ENCODE measurements around the gene SGMS2.

The SGMS2 gene

DNA sequence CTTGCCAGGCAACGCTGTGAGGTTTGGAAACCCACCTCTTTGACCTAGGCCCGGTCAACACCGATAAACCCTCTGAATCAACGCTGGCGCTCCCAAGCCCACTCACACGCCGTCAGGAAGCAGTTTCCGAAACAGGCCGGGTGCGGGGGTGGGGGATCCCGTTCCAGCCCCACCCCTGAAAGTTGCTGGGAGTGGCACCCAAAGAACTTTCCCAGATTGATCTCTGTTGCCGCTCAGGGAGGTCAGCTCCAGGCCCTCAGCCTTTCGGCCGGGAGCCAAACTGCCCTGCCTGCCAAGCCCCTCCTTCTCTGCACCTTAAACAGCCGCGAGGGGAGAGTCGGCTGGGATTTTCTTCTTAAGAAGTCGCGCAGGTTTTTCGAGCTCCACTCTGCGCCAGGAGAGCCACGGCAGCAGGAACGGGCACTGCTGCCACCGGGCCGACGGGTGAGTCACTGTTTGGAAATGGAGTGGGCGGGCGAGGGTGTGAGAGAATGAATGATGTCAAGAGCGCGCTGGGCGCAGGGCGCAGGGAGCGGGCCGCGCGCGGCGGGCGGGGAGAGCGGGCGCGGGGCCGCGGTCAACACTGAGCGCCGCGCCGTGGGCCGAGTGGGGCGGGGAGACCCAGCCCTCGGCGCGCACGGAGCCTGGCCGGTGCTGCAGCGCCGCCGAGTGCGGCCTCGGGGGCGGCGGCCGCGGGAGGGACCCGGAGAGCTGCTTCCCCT lies at the start of gene SGMS2:
Gene SGMS2, plus strand, starts transcription at position 583 of the 722 bp plus-strand sequence. CDS start 70,622 bp downstream, outside the sequence.
- peak; percentile 95 for DNase-seq (ENCODE audit: low spot score)

GRCh38 chr4:107777890-107778289 lies 46.8 kb upstream of the SGMS2 start:
- DNase-seq (ENCODE audit: low spot score): no peak

GRCh38 chr4:107778784-107779530 lies 45.8 kb upstream of the SGMS2 start:
- DNase-seq (ENCODE audit: low spot score): no peak

DNA sequence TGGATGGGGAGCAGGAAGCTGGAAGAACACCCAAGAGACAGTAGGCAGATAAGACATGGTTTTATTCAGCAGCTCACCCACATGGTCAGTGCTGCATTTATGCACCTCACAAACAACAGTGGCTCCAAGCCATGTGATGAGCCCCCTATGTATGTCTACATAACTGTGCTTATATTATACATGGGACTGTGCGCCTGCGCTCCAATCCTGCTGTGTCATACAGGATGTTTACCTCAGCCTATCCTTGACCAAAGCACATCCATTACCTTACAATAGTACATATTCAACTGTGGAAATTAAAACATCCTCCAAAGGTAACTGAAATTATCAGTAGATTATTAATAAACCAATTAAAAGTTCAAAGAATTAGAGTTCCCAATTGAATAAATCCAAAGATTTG lies 44.1 kb upstream of the SGMS2 start:
- DNase-seq (ENCODE audit: low spot score): no peak

- no peak for DNase-seq (ENCODE audit: low spot score)
Observed at GRCh38 chr4:107791902-107792301, 32.8 kb upstream of the SGMS2 start.

DNA sequence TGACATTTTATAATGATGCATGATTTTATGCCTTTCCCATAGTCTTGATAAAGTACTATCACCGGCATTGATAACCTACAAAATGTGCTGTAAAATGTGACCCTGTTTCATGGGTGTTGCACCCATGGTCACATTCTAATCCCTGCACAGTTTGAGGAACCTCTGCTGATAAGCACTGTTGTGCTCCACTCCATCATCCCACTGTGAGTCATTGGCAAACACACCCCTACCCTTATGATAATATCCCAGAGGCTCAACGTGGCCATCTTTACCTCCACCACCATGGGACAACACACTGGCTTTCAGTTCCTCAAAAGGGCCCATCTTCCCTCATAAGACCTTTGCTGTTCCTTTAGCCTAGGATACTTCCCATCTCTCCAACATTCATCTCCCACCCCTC lies 32.0 kb upstream of the SGMS2 start:
- no peak for DNase-seq (ENCODE audit: low spot score)

DNA sequence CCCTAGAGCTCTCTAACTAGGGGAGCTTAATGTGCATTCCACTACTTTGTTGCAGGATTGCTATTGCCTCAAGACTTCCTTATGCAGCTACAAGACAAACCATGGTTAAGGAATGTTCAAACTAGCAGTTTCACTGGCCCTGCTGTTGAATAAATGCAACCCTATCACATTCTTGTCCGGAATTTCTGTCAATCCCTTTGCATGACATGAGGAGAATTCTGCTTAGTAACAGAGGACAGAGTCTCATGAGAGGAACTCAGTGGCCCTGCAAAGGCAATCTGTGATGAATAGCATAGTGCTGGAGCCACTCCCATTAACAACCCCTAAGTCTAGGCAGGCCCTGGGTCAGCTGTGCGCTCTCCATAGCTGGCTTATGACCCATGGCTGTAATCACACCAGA lies 30.7 kb upstream of the SGMS2 start:
- DNase-seq (ENCODE audit: low spot score): no peak

DNA sequence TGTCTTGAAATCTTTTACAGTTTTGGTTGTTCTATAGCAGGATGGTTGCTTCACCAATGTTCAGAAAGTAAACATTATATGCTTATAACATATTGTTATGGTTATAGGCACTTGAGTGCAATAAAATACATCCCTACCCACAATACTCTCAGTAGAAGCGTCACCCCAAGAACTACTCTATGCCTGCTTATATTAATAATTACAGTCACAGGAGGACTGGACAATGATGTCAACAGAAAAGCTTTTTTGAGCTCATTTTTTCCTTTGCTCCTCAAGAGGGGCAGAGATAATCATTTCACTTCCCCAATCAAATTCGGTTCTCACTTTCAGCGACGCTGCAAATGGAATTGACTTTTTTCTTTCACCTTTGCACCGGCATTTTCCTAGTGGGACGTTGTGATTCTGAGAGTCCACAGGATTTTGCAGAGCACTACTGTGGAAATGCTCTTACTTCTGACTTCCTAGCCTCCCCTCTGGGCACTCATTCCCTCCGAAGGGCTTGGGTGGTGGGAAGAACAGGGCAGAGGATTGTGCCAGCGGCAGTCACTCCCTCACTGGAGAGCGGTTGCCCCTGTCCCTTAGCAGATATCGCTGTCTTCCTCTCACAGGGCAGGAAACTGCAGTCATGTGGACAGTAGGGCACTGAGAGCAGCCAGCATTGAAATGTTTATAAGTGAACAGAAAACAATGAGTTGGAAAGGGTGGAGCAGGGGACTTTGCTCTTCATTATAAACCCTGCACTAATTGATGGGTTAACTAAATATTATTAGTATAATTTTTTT lies 24.9 kb upstream of the SGMS2 start:
- no peak for DNase-seq (ENCODE audit: low spot score)

- no peak for DNase-seq (ENCODE audit: low spot score)
Observed at GRCh38 chr4:107800706-107801105, 24.0 kb upstream of the SGMS2 start.

DNA sequence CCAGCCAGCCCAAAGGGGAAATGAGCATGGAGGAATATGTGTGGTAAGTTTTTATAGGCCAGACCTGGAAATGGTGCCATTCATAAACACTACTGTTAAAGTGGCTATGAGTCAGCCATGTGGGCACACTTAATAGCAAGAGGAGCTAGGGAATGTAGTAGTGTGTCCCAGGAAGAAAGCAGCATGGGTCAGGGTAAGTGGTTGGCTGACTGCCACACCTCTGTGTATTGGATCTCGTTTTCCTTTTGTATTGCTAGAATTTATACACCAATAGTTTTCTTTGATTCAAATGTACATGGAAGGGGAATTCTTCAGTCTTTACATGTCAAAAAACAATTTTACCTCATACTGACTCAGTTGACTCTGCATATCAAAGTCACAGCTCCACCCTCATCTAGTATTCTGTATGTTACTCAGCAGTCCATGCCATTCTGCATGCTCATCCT lies 22.9 kb upstream of the SGMS2 start:
- peak; percentile 14 for DNase-seq (ENCODE audit: low spot score)

DNA sequence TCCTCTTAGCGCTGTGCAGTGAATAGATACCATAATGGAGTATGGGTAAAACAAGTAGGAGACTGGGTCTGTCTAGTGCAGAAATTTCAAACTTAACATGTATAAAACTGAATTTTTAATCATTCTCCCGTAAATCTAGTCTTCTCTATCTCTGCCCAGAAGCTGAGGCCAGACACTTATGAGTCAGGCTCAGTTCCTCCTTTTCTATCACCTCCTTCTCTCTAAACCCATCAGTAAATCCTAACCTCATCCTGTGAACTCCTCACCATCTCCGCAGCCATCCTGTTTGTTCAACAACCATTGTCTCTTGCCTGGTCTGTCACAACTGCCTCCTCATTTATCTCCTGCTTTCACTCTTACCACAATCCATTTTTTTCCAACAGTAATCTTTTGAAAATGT lies 19.8 kb upstream of the SGMS2 start:
- no peak for DNase-seq (ENCODE audit: low spot score)

GRCh38 chr4:107806196-107806595 lies 18.5 kb upstream of the SGMS2 start:
- no peak for DNase-seq (ENCODE audit: low spot score)

- DNase-seq (ENCODE audit: low spot score): no peak
Observed at GRCh38 chr4:107808572-107808971, 16.2 kb upstream of the SGMS2 start.

DNA sequence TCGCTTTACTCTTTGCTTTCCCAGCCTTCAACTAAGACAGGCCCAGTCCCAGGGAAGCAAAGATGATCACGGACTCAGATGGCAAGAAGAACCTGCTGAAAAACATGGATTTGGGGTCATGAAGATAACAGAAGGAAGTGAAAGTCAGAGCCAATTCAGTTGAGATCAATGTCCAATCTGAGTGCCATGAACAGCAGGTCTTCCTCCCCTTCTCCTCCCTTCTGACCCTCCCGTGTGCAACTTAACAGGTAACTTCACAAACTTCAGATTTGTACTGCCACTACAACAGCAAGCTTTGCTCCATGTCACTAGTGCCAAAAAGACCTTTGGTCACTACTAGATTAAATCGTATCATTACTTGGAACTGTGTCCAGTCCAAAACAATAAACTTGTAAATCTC lies 15.5 kb upstream of the SGMS2 start:
- DNase-seq (ENCODE audit: low spot score): no peak

- DNase-seq (ENCODE audit: low spot score): no peak
Observed at GRCh38 chr4:107814758-107815157, 10.0 kb upstream of the SGMS2 start.

- no peak for DNase-seq (ENCODE audit: low spot score)
Observed at GRCh38 chr4:107815158-107815557, 9.6 kb upstream of the SGMS2 start.

- DNase-seq (ENCODE audit: low spot score): peak; percentile 15
Observed at GRCh38 chr4:107818301-107818910, 6.3 kb upstream of the SGMS2 start.

GRCh38 chr4:107823870-107824349 lies 822 bp upstream of the SGMS2 start:
- no peak for DNase-seq (ENCODE audit: low spot score)

DNA sequence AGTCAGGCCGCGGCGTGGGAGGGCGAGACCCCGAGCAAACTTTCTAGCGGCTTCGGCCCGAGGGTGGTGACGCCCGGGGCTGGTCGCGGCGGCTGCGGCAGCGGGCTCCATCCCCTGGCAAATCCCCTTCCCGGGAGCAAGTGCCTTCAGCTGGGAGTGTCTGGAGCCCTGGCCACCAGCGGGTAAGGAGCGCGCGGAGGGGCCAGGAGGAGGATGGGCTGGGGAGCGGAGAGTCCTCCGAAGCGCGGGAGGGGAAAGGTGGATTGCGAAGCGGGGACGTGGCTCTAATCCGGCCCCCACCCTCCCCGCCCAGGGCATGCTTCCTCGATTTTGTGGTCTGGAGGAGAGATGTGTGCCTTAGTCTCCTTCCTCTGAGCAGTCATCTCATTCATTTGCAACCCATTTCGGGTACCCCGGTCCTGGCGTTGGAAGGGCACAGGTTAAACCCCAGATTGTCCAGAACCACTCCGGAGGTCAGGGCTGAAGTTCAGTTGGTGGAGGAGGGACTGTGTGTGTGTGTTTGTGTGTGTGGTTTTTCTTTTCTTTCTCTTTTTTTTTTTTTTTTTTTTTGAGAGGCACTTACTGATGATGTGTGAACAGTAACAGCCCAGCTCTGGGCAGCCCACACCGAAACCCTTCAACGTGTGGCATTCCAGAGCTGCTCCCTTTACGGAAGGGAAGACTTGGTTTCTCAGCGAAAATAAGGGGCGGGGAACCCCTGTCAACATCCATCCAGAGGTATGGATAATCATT lies 516 bp downstream of the SGMS2 start:
- DNase-seq (ENCODE audit: low spot score): peak; percentile 73

DNA sequence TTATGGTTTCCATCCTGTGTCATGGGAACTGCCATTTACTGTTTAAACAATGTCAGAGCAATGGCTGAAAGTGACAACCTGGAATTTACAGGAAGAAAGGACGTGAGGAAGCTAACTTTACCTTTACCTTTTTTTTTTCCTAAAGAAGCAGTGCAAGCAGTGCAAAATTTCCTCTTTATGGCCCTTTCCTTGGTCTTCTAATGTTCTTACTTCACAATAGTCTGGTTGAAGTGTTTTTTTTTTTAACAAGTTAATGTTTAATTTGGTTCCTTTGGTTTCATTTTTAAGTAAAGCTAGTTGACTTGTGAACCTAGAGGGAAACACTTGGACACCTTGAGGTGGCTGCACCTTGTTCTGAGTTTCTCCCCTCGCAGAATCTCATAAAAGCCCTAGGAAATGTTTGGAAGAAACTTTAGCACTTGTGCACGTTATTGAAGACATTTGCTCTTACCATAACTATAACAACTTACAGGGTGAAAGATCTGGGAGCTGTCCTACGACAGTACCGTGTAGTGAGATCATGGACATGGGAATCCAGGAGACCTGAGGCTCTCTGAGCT lies 1.8 kb downstream of the SGMS2 start:
- no peak for DNase-seq (ENCODE audit: low spot score)

All from AG20443 (cell line).